ENCODE results near the gene TEX29. TPM values are rescaled to one million over a fixed set of nuclear protein-coding genes. Genes with fewer than 3 reads are reported as not detected.

The TEX29 gene
- polyA plus RNA-seq, 1 of the 3 experiments (the other 2 are of a cell fraction): 0.18 TPM

DNA sequence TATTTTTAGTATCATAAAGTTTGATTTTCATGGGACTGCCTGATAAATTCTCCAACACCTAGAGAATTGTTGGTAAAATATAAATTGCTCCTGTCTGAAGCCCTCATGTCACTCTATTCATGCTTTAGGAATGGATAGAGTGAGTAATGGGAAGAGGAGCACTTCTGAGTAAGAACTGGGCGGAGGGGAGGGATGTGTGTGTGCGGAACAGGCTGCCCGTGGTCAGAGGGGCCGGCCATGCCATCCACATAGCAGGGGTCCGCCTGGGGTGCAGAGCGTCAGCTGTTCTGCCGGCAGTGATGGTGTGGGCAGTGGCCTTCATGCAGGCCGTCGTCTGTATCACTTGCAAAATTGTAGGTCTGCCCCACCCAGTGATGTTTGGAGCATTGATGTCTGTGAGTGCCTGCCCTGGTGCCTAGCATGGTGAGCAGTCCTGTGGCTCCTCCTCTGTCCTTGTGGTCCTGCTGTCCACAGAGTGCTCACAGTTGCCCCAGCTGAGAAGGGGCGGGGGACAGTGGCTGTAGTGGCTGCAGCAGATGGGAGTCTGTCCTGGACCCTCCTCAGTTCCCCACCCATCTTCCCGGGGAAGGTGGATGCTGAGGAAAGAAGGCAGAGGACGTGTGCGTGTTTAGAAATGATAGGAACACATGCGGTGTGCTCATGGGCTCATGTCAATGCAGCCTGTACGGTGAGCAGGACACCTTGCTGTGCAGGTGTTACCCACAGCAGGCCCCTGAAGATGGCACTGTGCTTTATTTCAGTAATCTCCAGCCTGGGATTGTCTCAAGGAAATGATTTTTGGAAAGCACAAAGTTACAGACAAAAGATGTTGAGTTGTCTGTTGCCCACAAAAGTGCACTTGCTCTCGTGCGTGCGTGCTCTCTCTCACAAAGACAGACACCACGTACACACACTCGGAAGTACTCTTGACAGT lies 49.4 kb upstream of the TEX29 start:
- H3K27me3 ChIP-seq (ENCODE audit: insufficient read depth): no peaks in the 10 kb centered on the region
- H3K9me3 ChIP-seq: no peaks in the 10 kb centered on the region
- H3K4me1 ChIP-seq (ENCODE audit: control insufficient read depth in 1 of 2, insufficient read depth in 2 of 2, low read depth in 1 of 2, low read length in 1 of 2): no peaks in the 10 kb centered on the region; a peak in 1 of 4 replicates
- H3K9me2 ChIP-seq: no peaks in the 10 kb centered on the region
- H4K20me1 ChIP-seq (ENCODE audit: insufficient read depth): no peaks in the 10 kb centered on the region
- H3K9ac ChIP-seq: no peak overlapping the region
- no peaks in the 10 kb centered on the region for H3K79me2 ChIP-seq (ENCODE audit: insufficient read depth)
- no peak overlapping the region for H3K4me3 ChIP-seq (ENCODE audit: low read depth in 2 of 2, low read length in 1 of 2)
- no peak overlapping the region for H2AFZ ChIP-seq (ENCODE audit: low read depth)
- no peak overlapping the region for H3K27ac ChIP-seq (ENCODE audit: low read depth in 2 of 2, low read length in 1 of 2)
- TF ChIP-seq TCF12 (IDR thresholded peaks at IDR 0.05) (no peak), POLR2AphosphoS5 (IDR thresholded peaks at IDR 0.05; ENCODE audit: low read depth, low read length) (no peak), TEAD4 (IDR thresholded peaks at IDR 0.05; ENCODE audit: borderline replicate concordance, insufficient read depth) (no peak), FOXJ3 (CRISPR knock-in tag; IDR thresholded peaks at IDR 0.05) (no peak), NFIC (IDR thresholded peaks at IDR 0.05; ENCODE audit: borderline replicate concordance) (no peak), CTCF (IDR thresholded peaks at IDR 0.05) (no peak), ZBTB33 (IDR thresholded peaks at IDR 0.05; ENCODE audit: borderline replicate concordance, low read depth) (no peak), MEF2A (IDR thresholded peaks at IDR 0.05; ENCODE audit: borderline replicate concordance, low read depth) (no peak), ELF1 (IDR thresholded peaks at IDR 0.05) (no peak), YY1 (IDR thresholded peaks at IDR 0.05; ENCODE audit: low read depth) (no peak), RFX5 (IDR thresholded peaks at IDR 0.05; ENCODE audit: low read length) (no peak), MAX (IDR thresholded peaks at IDR 0.05; ENCODE audit: low read depth) (no peak), RXRA (IDR thresholded peaks at IDR 0.05; ENCODE audit: borderline replicate concordance, low read depth) (no peak), TAF1 (IDR thresholded peaks at IDR 0.05; ENCODE audit: borderline replicate concordance, low read depth, low read length) (no peak), SMC3 (IDR thresholded peaks at IDR 0.05; ENCODE audit: low read depth, low read length) (no peak), MXI1 (IDR thresholded peaks at IDR 0.05; ENCODE audit: low read depth, low read length) (no peak)
- TF ChIP-seq, protein P1, sequence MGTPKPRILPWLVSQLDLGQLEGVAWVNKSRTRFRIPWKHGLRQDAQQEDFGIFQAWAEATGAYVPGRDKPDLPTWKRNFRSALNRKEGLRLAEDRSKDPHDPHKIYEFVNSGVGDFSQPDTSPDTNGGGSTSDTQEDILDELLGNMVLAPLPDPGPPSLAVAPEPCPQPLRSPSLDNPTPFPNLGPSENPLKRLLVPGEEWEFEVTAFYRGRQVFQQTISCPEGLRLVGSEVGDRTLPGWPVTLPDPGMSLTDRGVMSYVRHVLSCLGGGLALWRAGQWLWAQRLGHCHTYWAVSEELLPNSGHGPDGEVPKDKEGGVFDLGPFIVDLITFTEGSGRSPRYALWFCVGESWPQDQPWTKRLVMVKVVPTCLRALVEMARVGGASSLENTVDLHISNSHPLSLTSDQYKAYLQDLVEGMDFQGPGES (IDR thresholded peaks at IDR 0.05; ENCODE audit: low read depth, low read length): no peak
- TF ChIP-seq, protein P2, sequence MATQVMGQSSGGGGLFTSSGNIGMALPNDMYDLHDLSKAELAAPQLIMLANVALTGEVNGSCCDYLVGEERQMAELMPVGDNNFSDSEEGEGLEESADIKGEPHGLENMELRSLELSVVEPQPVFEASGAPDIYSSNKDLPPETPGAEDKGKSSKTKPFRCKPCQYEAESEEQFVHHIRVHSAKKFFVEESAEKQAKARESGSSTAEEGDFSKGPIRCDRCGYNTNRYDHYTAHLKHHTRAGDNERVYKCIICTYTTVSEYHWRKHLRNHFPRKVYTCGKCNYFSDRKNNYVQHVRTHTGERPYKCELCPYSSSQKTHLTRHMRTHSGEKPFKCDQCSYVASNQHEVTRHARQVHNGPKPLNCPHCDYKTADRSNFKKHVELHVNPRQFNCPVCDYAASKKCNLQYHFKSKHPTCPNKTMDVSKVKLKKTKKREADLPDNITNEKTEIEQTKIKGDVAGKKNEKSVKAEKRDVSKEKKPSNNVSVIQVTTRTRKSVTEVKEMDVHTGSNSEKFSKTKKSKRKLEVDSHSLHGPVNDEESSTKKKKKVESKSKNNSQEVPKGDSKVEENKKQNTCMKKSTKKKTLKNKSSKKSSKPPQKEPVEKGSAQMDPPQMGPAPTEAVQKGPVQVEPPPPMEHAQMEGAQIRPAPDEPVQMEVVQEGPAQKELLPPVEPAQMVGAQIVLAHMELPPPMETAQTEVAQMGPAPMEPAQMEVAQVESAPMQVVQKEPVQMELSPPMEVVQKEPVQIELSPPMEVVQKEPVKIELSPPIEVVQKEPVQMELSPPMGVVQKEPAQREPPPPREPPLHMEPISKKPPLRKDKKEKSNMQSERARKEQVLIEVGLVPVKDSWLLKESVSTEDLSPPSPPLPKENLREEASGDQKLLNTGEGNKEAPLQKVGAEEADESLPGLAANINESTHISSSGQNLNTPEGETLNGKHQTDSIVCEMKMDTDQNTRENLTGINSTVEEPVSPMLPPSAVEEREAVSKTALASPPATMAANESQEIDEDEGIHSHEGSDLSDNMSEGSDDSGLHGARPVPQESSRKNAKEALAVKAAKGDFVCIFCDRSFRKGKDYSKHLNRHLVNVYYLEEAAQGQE (IDR thresholded peaks at IDR 0.05; ENCODE audit: low read depth, low read length): no peak
- TF ChIP-seq, protein P3, sequence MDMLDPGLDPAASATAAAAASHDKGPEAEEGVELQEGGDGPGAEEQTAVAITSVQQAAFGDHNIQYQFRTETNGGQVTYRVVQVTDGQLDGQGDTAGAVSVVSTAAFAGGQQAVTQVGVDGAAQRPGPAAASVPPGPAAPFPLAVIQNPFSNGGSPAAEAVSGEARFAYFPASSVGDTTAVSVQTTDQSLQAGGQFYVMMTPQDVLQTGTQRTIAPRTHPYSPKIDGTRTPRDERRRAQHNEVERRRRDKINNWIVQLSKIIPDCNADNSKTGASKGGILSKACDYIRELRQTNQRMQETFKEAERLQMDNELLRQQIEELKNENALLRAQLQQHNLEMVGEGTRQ (IDR thresholded peaks at IDR 0.05; ENCODE audit: borderline replicate concordance, low read depth, low read length): no peak
- ChIA-PET CTCF (no interaction called here), POLR2A (no interaction called here)
- no peak overlapping the region for H3K4me2 ChIP-seq
- WGBS (ENCODE audit: low lambda C conversion rate): 96% methylated on average over 15 of the region's 20 CpGs
- DNase-seq: no peak
- H3F3A ChIP-seq (replicated peaks; ENCODE audit: insufficient read depth): no peaks in the 10 kb centered on the region
- H3K36me3 ChIP-seq (replicated peaks in 1 of 2; ENCODE audit: control insufficient read depth in 1 of 2, insufficient read depth in 2 of 2, low read length in 1 of 2): peaks cover 15 to 72% of the 10 kb centered on the region in 2 experiments

Measured in SK-N-SH (cell line).